NCI-H526 (cell line): ENCODE results near the gene CHPF2.
A peak's percentile ranks its signal among the peaks of the same experiment; 100 is the strongest.

Source experiments
- DNase-seq, 2 experiments: peaks; one replicate each; lab custom pipeline; 2025; lab: John Stamatoyannopoulos, UW

Gene CHPF2

GRCh38 chr7:151265351-151265931, 33.2 kb downstream of the CHPF2 start:
- DNase-seq: no peak

- no peak for DNase-seq
Observed at GRCh38 chr7:151269511-151269910, 37.2 kb downstream of the CHPF2 start.

- DNase-seq: no peak
Observed at GRCh38 chr7:151271699-151272355, 39.5 kb downstream of the CHPF2 start.

GRCh38 chr7:151272405-151272804, 40.1 kb downstream of the CHPF2 start:
- no peak for DNase-seq

GRCh38 chr7:151272877-151273276, 40.6 kb downstream of the CHPF2 start:
- DNase-seq: no peak

- no peak for DNase-seq
Observed at GRCh38 chr7:151273651-151274390, 41.5 kb downstream of the CHPF2 start.

- no peak for DNase-seq
Observed at GRCh38 chr7:151274396-151274795, 42.1 kb downstream of the CHPF2 start.

GRCh38 chr7:151274936-151275812, 42.9 kb downstream of the CHPF2 start:
- no peak for DNase-seq

GRCh38 chr7:151275813-151276577, 43.7 kb downstream of the CHPF2 start:
- DNase-seq: peak; percentile 14 to 22

- peak; percentile 56 to 91 for DNase-seq
Observed at GRCh38 chr7:151276666-151277590, 44.6 kb downstream of the CHPF2 start.

- DNase-seq: no peak
Observed at GRCh38 chr7:151277631-151278030, 45.3 kb downstream of the CHPF2 start.

GRCh38 chr7:151278949-151279348, 46.7 kb downstream of the CHPF2 start:
- no peak for DNase-seq

- DNase-seq: no peak
Observed at GRCh38 chr7:151279868-151280267, 47.6 kb downstream of the CHPF2 start.

- no peak for DNase-seq
Observed at GRCh38 chr7:151280388-151281019, 48.2 kb downstream of the CHPF2 start.

- no peak for DNase-seq
Observed at GRCh38 chr7:151281686-151282085, 49.4 kb downstream of the CHPF2 start.

GRCh38 chr7:151282111-151282510, 49.8 kb downstream of the CHPF2 start:
- DNase-seq: no peak

GRCh38 chr7:151283302-151283701, 51.0 kb downstream of the CHPF2 start:
- no peak for DNase-seq

- DNase-seq: peak in 1 of 2 experiments; percentile 19
Observed at GRCh38 chr7:151286148-151286547, 53.9 kb downstream of the CHPF2 start.
